ENCODE measurements around the gene TGM2.

TGM2 gene

DNA sequence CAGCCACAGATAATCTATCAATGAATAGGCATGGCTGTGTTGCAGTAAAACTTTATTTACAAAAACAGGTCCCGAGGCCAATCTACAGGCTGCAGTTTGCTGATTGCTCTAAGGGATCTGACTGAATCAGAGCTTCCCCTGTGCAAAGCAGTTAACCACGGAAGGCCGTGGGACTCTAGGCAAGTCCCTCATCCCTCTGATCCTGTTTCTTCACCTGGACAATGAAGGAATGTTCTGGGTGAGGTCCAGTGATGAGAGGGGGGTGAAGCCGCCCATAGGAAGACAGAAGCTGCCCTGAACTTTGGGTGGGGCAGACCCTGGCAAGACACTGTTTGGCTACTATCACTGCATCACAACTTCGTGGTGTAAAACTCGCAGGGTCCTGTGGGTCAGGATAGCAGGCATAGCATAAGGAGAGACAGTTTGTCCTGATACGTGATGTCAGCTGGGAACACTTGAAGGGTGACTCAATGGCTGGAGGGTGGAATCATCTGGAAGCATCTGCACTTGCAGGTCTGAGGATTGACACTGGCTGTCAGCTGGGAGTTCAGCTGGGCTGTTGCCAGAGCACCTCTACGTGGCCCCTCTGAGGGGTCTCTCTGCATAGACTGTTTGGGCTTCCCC, 33.3 kb upstream of the TGM2 start:
- DNase-seq, result peak; percentile 6

DNA sequence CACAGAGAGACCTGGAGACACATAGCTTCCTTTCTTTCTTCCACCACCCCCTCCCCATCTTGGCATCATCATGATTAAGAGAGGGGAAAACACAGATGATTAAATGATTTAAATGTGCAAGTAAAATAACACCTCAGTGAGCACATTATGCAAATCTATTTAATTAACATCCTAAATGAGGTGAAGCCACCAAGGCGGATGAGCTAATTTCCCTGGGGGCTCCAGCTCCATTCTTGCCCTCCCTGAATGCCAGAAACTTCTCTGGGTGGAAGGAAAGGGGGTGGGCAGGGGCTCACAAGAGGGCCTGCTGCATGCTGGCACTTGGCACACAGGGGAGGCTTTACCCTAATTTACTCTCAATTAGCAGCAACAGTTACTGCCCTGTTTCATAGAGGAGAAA, 32.5 kb upstream of the TGM2 start:
- no peak for DNase-seq

GRCh38 chr20:38197217-38197616, 32.1 kb upstream of the TGM2 start:
- no peak for DNase-seq

DNA sequence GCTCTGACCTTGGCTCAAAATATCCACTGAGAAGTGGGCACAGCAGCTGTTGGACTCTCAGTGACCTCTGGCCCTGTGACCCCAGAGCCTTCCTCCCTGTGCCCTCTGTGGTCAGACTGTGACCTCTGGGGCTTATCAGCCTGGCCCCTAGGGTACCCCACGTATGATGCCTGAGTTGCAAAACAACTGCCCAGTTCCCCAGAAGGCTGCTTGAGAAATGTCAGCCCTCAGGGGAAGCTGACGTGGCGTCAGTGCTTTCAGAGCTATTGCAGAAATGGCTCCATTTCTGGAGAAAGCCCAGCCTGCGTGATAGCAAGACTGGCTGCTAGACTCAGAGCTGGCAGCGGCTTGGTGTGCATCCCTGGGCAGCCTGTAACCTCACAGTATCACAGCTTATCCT, 31.5 kb upstream of the TGM2 start:
- DNase-seq, result peak; percentile 63

GRCh38 chr20:38196076-38196475, 31.0 kb upstream of the TGM2 start:
- no peak for DNase-seq

DNA sequence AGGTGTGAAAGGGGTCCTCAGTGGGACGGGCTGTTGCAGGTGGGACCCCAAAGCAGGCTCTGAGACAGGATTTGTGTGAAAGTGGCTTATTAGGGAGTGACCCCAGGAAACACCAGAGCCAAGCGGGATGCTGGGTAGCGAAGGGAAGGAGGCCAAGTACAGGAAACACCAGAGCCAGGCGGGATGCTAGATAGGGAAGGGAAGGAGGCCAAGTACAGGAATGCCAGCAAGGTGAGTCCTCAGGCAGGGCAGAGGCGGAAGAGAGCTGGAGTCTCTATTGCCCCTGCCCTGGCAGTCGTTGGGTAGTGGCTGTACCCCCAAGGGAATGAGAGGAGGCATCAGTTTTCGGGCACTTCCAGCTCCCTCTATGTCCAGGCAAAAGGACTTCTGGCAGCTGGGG, 30.5 kb upstream of the TGM2 start:
- DNase-seq, result no peak

GRCh38 chr20:38194971-38195504, 30.0 kb upstream of the TGM2 start:
- DNase-seq, result no peak

- no peak for DNase-seq
Observed at GRCh38 chr20:38193586-38194105, 28.6 kb upstream of the TGM2 start.

- no peak for DNase-seq
Observed at GRCh38 chr20:38192323-38192885, 27.3 kb upstream of the TGM2 start.

DNA sequence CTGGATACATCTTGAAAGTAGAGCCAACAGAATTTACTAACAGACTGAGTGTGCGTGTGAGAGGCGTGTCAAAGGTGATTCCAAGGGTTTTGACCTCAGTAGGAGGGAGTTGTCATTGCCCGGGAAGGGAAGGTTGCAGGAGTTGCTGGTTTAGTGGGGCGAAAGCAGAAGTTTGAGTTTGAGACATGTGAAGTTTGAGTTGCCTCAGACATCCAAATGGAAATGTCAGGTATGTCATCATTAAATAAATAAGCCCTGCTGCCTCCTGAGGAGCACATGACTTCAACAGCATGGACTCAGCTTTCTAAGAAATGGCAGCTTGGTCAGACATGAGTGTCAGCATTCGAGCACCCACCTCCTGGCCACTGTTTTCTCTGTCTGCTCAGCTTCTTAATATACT, 26.6 kb upstream of the TGM2 start:
- peak; percentile 6 for DNase-seq

DNA sequence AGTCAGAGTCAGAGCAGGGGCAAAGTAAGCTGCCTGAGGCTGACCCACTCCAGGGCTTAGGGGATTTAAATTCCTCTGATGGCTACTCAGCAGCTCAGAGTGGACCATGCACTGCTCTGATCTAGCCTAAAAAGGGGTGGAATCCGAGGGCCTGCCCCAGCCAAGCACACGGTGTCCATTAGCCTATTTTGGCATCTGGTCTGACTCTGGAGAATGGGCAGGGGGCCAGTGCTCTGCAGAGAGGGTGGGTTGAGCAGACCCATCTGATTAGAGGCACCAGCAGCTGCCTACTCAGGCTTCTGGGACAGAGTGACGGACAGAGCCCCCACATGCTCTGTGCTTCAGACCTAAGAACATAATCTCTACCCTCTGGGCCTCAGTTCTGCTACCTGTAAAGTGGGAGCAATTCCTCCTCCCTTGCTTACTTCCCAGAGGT, 25.9 kb upstream of the TGM2 start:
- DNase-seq, result no peak

DNA sequence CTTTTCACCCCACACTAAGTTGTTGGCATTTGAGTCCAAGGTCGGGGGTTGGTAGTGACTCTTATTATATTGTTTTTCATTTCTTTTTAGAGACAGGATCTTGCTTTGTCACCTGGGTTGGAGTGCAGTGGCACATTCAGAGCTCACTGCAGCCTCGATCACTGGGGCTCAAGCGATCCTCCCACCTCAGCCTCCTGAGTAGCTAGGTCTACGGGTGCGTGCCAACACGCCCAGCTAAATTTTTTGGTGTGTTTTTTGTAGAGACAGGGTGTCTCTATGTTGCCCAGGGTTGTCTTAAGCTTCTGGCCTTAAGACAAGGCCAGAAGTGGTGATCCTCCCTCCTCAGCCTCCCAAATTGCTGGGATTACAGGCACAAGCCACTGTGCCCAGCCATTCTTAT, 25.1 kb upstream of the TGM2 start:
- DNase-seq, result no peak

- DNase-seq, result peak; percentile 43
Observed at GRCh38 chr20:38187517-38187916, 22.4 kb upstream of the TGM2 start.

DNA sequence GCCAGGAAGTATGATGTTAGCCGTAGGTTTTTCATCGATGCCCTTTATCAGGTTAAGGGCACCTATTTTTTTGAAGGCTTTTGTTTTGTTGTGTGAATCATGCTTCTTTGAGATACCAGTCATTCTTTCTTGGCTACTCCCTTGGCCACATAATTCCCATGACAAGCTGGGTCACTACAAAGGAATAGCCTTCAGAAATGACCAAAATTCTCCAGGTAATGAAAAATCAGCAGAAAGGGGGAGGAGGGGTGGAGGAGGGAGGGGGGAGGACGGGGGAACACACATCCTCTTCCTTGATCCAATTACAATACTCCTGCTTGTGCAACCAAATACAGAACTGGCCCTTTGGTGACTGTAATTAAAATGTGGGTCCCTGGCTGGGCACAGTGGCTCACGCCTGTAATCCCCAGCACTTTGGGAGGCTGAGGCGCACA, 21.7 kb upstream of the TGM2 start:
- DNase-seq, result no peak

DNA sequence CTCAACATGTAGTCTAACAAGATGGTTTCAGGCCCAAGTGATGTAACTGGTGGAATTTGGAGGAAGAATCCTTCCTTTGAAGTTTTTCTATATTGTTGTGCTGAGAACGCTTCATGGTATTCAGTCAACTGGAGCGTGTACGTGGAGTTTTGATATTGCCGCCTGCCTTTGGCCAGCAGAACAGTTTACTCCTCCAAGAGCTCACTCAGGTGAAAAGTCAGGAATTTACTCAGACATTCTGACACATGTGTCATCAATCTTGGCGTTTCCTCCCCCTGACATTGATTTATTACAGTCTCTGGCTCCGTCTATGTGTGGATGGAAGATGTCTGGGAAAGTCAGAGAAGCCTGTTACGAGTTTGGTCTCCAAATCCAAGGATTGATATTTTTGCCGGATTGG, 19.0 kb upstream of the TGM2 start:
- DNase-seq, result no peak

- DNase-seq, result no peak
Observed at GRCh38 chr20:38181971-38182370, 16.9 kb upstream of the TGM2 start.

- DNase-seq, result no peak
Observed at GRCh38 chr20:38181207-38181801, 16.2 kb upstream of the TGM2 start.

DNA sequence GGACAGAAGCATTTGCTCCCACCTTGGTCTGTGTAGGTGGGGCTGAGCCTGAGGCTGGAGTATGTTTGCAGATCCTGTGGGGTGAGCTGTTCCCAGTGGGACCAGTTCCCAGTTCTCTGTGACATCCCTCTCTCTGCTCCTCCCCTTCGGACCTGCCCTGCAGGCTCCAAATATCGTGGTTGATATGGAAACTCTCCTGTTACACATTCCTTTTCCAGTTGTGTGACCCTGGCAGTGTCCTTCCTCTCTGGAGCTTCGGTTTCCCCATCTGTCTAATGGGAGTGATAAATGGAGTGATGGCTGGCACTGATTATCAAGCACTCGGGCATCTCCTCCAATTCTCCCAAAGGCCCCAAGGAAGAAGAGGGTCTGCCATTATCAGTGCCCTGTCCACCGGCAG, 15.7 kb upstream of the TGM2 start:
- DNase-seq, result no peak

- no peak for DNase-seq
Observed at GRCh38 chr20:38179846-38180245, 14.8 kb upstream of the TGM2 start.

DNA sequence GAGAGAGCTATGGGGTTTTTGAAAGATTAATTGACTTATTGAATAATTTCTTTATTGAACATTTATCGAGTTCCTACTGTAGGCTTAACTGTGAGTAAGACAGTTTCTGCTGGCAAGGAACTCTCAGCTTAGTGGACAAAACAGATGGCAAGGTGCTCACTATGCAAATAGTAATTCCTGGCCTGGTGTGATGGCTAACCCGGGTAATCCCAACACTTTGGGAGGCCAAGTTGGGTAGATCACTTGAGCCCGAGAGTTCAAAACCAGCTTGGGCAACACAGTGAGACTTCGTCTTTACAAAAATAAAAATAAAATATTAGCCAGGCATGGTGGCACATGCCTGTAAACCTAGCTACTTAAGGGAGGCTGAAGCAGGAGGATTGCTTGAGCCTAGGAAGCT, 13.5 kb upstream of the TGM2 start:
- no peak for DNase-seq

DNA sequence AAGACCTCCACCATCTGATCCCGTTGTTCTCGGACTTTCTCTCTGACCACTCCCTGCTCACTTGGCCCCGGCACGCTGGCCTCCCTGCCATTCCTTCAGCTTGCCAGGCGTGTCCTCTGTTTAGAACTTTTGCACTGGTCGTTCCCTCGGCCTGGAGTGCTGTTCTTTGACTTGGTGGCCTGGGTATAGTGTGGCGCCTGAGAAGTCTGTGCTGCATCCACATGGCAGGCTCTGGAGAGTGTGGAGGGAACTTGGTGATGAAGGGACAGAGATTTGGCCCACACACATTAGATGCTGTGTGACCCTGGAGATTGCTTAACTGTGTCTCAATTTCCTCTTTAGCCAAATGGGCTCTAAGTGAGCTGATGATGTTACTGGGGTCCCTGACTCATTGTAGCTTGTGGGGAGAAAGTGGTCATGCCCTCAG, 13.0 kb upstream of the TGM2 start:
- no peak for DNase-seq

GRCh38 chr20:38177201-38177600, 12.1 kb upstream of the TGM2 start:
- DNase-seq, result no peak

GRCh38 chr20:38175304-38176180, 10.5 kb upstream of the TGM2 start:
- no peak for DNase-seq
